ENCODE data around the gene FBXO24. TPM values are rescaled to one million over a fixed set of nuclear protein-coding genes. Genes with fewer than 3 reads are reported as not detected.
A peak's percentile ranks its signal among the peaks of the same experiment; 100 is the strongest.

The FBXO24 gene
- total and polyA plus RNA-seq, 2 of the 8 experiments (the other 6 are each of a cell fraction or from before 2014, with no cell fraction given): 0.35 to 0.57 TPM

- H4K8ac ChIP-seq (ENCODE audit: extremely low read depth, insufficient read depth, low read length): peak overlapping the region; percentile 57
- no peak overlapping the region for H3K9ac ChIP-seq (replicated peaks in 1 of 4; ENCODE audit: extremely low read depth in 1 of 4, low read depth in 3 of 4, low read length in 3 of 4)
- no peaks in the 10 kb centered on the region for H3K36me3 ChIP-seq (ENCODE audit: control insufficient read depth in 2 of 4, insufficient read depth in 4 of 4, low read length in 3 of 4)
- no peak overlapping the region for H2AK5ac ChIP-seq (ENCODE audit: low read depth, low read length)
- ChIA-PET CTCF (ENCODE audit: partially characterized antibody) (interaction anchor here (0.6 to 2.2 kb wide), 11 partner anchors 8 to 224 kb away, joined by 3 to 19 read pairs (median 4); partner anchors contain the start of gene MOSPD3), POLR2A (ENCODE audit: partially characterized antibody) (interaction anchor here (0.5 to 2.4 kb wide), 17 partner anchors 10 to 197 kb away, joined by 3 to 11 read pairs (median 4); partner anchors contain the start of genes ACTL6B, MEPCE and MOSPD3)
- 0 out of 2 replicates have a peak overlapping the region, but pooled peaks have one; percentile 86 for H2AFZ ChIP-seq (ENCODE audit: low read length)
- H2BK12ac ChIP-seq (ENCODE audit: low read depth, low read length): peak overlapping the region; percentile 60; the same call in 1 of the 2 replicates
- peak overlapping the region; percentile 69 for H3K4ac ChIP-seq (replicated peaks; ENCODE audit: insufficient read length, low read depth, low read length)
- H3K79me1 ChIP-seq (ENCODE audit: low read depth, low read length): no peaks in the 10 kb centered on the region
- H3K27me3 ChIP-seq (replicated peaks in 1 of 4; ENCODE audit: control insufficient read depth in 3 of 4, extremely low read depth in 1 of 4, insufficient read depth in 3 of 4, low read length in 3 of 4): peaks cover 0 to 5% (median 2%) of the 10 kb centered on the region in 4 experiments; a peak in 3 of 7 replicates
- no peak overlapping the region for H2BK5ac ChIP-seq (ENCODE audit: low read depth, low read length)
- no peak overlapping the region for H2BK20ac ChIP-seq (ENCODE audit: low read length)
- peak in 1 of 2 experiments; percentile 79 for DNase-seq (ENCODE audit: low read depth in 1 of 2, low spot score in 2 of 2)
- 10% methylated on average over 15 of the region's 37 CpGs; no CpG with 5 or more reads in 1 of the 2 experiments for WGBS, 2 experiments (ENCODE audit: extremely low coverage in 1 of 2, insufficient coverage in 1 of 2, insufficient read length in 1 of 2, insufficient replicate concordance in 2 of 2, low coverage in 1 of 2, low lambda C conversion rate in 2 of 2, missing lambda C conversion rate in 1 of 2)
- no peak for TF ChIP-seq SP1 (IDR thresholded peaks at IDR 0.05; ENCODE audit: low read depth, low read length)
- no peak for TF ChIP-seq KDM5A (IDR thresholded peaks at IDR 0.05; ENCODE audit: low read length)
- peak; percentile 29; the same call in 1 of the 2 replicates for TF ChIP-seq POLR2AphosphoS5 (IDR thresholded peaks at IDR 0.05; ENCODE audit: low read depth, low read length)
- TF ChIP-seq MAX (IDR thresholded peaks at IDR 0.05): peak; percentile 56; the same call in 1 of the 2 replicates
- peak; percentile 25 for TF ChIP-seq KDM4A (IDR thresholded peaks at IDR 0.05; ENCODE audit: low read depth, low read length, severe bottlenecking)
- TF ChIP-seq TAF1 (IDR thresholded peaks at IDR 0.05; ENCODE audit: low read depth, low read length): peak; percentile 67; the same call in 1 of the 2 replicates
- peak; percentile 32; the same call in 1 of the 2 replicates for TF ChIP-seq E2F6 (IDR thresholded peaks at IDR 0.05)
- peaks cover 4% of the 10 kb centered on the region; the same call in 1 of the 2 replicates for H3K23me2 ChIP-seq (ENCODE audit: low read depth, low read length)
- no peak for FAIRE-seq
- no peaks in the 10 kb centered on the region for H3K79me2 ChIP-seq (ENCODE audit: control insufficient read depth in 1 of 2, insufficient read depth in 2 of 2, low read length in 2 of 2)
- no peak overlapping the region for H3K23ac ChIP-seq (ENCODE audit: insufficient read length)
- H3K14ac ChIP-seq (ENCODE audit: insufficient read length): no peak overlapping the region
- H2BK15ac ChIP-seq (ENCODE audit: low read length): peak overlapping the region; percentile 19; the same call in 1 of the 2 replicates
- no peak overlapping the region for H3K56ac ChIP-seq (replicated peaks; ENCODE audit: insufficient read length, low read depth, low read length)
- peak overlapping the region; percentile 85 for H4K91ac ChIP-seq (replicated peaks; ENCODE audit: insufficient read length, low read length)
- H3K27ac ChIP-seq (ENCODE audit: low read depth, low read length): no peak overlapping the region
- peak overlapping the region; percentile 59 to 83 for H3K4me2 ChIP-seq (ENCODE audit: insufficient read depth in 1 of 2, low read depth in 2 of 2, low read length in 2 of 2)
- peaks cover 0 to 11% (median 6%) of the 10 kb centered on the region in 4 experiments; a peak in 6 of 7 replicates for H3K4me1 ChIP-seq (replicated peaks in 1 of 4; ENCODE audit: control insufficient read depth in 3 of 4, insufficient read depth in 4 of 4, low read length in 3 of 4)
- no peak overlapping the region for H4K5ac ChIP-seq (ENCODE audit: insufficient read length, low read depth, low read length)
- peak overlapping the region; percentile 24 for H3K18ac ChIP-seq (ENCODE audit: extremely low read depth, low read length)
- H3K9me3 ChIP-seq (ENCODE audit: insufficient read depth in 2 of 2, low read depth in 1 of 2, low read length in 1 of 2): no peaks in the 10 kb centered on the region
- H3K4me3 ChIP-seq (ENCODE audit: extremely low read depth in 1 of 4, insufficient read depth in 2 of 4, low read depth in 3 of 4, low read length in 4 of 4): peak overlapping the region; percentile 24 to 63 (median 28)
- H2BK120ac ChIP-seq (replicated peaks; ENCODE audit: low read depth, low read length): no peak overlapping the region
- peaks cover 0 to 2% of the 10 kb centered on the region in 2 experiments for H4K20me1 ChIP-seq (replicated peaks in 1 of 2; ENCODE audit: control insufficient read depth in 1 of 2, insufficient read depth in 2 of 2, low read length in 2 of 2)
Measured at GRCh38 chr7:100626530-100627237, 40.6 kb downstream of the FBXO24 start.

All from H1 (cell line).